MM.1S (cell line): ENCODE measurements around the gene ADAMTS2.

Experiments
- DNase-seq: peaks from one replicate; pipeline ENCODE4 v3.0.0-alpha.2; 2015
- H2AFZ ChIP-seq: fragments of 300-600 bp; sonication (generic); 2 replicates; pipeline ENCODE4 v1.6.0; 2016; ENCODE audit warnings: antibody characterized with exemption, low read length
- H3F3A ChIP-seq: fragments of 300-600 bp; sonication (generic); 2 replicates; pipeline ENCODE4 v1.6.1; 2016; ENCODE audit warnings: mild to moderate bottlenecking, antibody characterized with exemption, low read length, moderate library complexity, mixed read lengths; ENCODE audit not compliant: insufficient read depth
- H3K27ac ChIP-seq: fragments of 300-600 bp; sonication (generic); 2 replicates; pipeline ENCODE4 v1.5.1; 2016; ENCODE audit warnings: mild to moderate bottlenecking, low read length
- H3K27me3 ChIP-seq: fragments of 300-600 bp; sonication (generic); replicated peaks from 2 replicates; pipeline ENCODE4 v1.6.0; 2016; ENCODE audit warnings: low read length; ENCODE audit not compliant: insufficient read depth
- H3K36me3 ChIP-seq: fragments of 300-600 bp; sonication (generic); replicated peaks from 2 replicates; pipeline ENCODE4 v1.6.1; 2016; ENCODE audit warnings: mild to moderate bottlenecking, low read length, mixed read lengths; ENCODE audit not compliant: insufficient read depth
- H3K4me1 ChIP-seq: fragments of 300-600 bp; sonication (generic); 2 replicates; pipeline ENCODE4 v1.6.1; 2016; ENCODE audit warnings: low read length, mixed read lengths
- H3K4me2 ChIP-seq: fragments of 300-600 bp; sonication (generic); 2 replicates; pipeline ENCODE4 v1.6.0; 2016; ENCODE audit warnings: low read depth, low read length
- H3K4me3 ChIP-seq: fragments of 300-600 bp; sonication (generic); 2 replicates; pipeline ENCODE4 v1.5.1; 2016; ENCODE audit warnings: low read length, mixed read lengths
- H3K79me2 ChIP-seq: fragments of 300-600 bp; sonication (generic); 2 replicates; pipeline ENCODE4 v1.6.1; 2016; ENCODE audit warnings: mixed run types, low read length, mixed read lengths
- H3K9ac ChIP-seq: fragments of 300-600 bp; sonication (generic); 2 replicates; pipeline ENCODE4 v1.6.1; 2016; ENCODE audit warnings: low read length, mixed read lengths
- H3K9me2 ChIP-seq: fragments of 300-600 bp; sonication (generic); replicated peaks from 2 replicates; pipeline ENCODE4 v1.6.1; 2016; ENCODE audit warnings: mild to moderate bottlenecking, low read length, mixed read lengths; ENCODE audit not compliant: insufficient read depth
- H3K9me3 ChIP-seq: fragments of 300-600 bp; sonication (generic); replicated peaks from 2 replicates; pipeline ENCODE4 v1.6.1; 2016; ENCODE audit warnings: mild to moderate bottlenecking, low read length, mixed read lengths; ENCODE audit not compliant: insufficient read depth
- H4K20me1 ChIP-seq: fragments of 300-600 bp; sonication (generic); 2 replicates; pipeline ENCODE4 v1.6.1; 2016; ENCODE audit warnings: mild to moderate bottlenecking, low read length, moderate library complexity, mixed read lengths; ENCODE audit not compliant: insufficient read depth
- CTCF ChIP-seq: fragments of 300-600 bp; sonication (generic); IDR thresholded peaks from 2 replicates; pipeline ENCODE4 v1.5.1; 2016; ENCODE audit warnings: antibody characterized with exemption, low read length, mixed read lengths
- EZH2 ChIP-seq: fragments of 300-600 bp; sonication (generic); optimal IDR thresholded peaks from 2 replicates; pipeline ENCODE3; 2017; ENCODE audit warnings: low read depth, mild to moderate bottlenecking, antibody characterized with exemption, low read length, mixed read lengths
- EZH2phosphoT487 ChIP-seq: fragments of 300-600 bp; sonication (generic); IDR thresholded peaks from 2 replicates; pipeline ENCODE4 v1.6.1; 2018; ENCODE audit warnings: antibody characterized with exemption, low read length

The ADAMTS2 gene

GRCh38 chr5:179192185-179192890, 152.9 kb downstream of the ADAMTS2 start:
- Histone ChIP-seq H3K27me3 (peaks cover 15% of the 10 kb centered on the region), H3F3A (no peaks in the 10 kb centered on the region), H3K27ac (no peak overlapping the region), H3K4me1 (no peaks in the 10 kb centered on the region), H3K9me3 (no peaks in the 10 kb centered on the region), H3K79me2 (no peaks in the 10 kb centered on the region), H4K20me1 (no peaks in the 10 kb centered on the region), H3K9me2 (no peaks in the 10 kb centered on the region), H3K4me2 (no peak overlapping the region), H3K9ac (no peak overlapping the region), H2AFZ (no peak overlapping the region), H3K4me3 (no peak overlapping the region), H3K36me3 (no peaks in the 10 kb centered on the region)
- TF ChIP-seq EZH2 (no peak), CTCF (no peak), EZH2phosphoT487 (no peak)
- no peak for DNase-seq

- H3K79me2 ChIP-seq, result no peaks in the 10 kb centered on the region
- no peak for TF ChIP-seq CTCF
- TF ChIP-seq EZH2, result no peak
- H3K36me3 ChIP-seq, result no peaks in the 10 kb centered on the region
- H2AFZ ChIP-seq, result no peak overlapping the region
- H4K20me1 ChIP-seq, result no peaks in the 10 kb centered on the region
- no peak overlapping the region for H3K4me2 ChIP-seq
- peaks cover 9% of the 10 kb centered on the region for H3K27me3 ChIP-seq
- no peaks in the 10 kb centered on the region for H3K9me3 ChIP-seq
- no peaks in the 10 kb centered on the region for H3F3A ChIP-seq
- H3K9me2 ChIP-seq, result no peaks in the 10 kb centered on the region
- no peak for DNase-seq
- no peak overlapping the region for H3K27ac ChIP-seq
- no peak overlapping the region for H3K9ac ChIP-seq
- H3K4me3 ChIP-seq, result no peak overlapping the region
- no peaks in the 10 kb centered on the region for H3K4me1 ChIP-seq
These were observed 153.6 kb downstream of the ADAMTS2 start for GRCh38 chr5:179191506-179192184.

GRCh38 chr5:179190851-179191505, 154.3 kb downstream of the ADAMTS2 start:
- no peak overlapping the region for H3K4me3 ChIP-seq
- H3K79me2 ChIP-seq, result no peaks in the 10 kb centered on the region
- H4K20me1 ChIP-seq, result no peaks in the 10 kb centered on the region
- TF ChIP-seq EZH2phosphoT487 (no peak), EZH2 (no peak), CTCF (no peak)
- no peaks in the 10 kb centered on the region for H3K36me3 ChIP-seq
- no peaks in the 10 kb centered on the region for H3K9me2 ChIP-seq
- H3K27ac ChIP-seq, result no peak overlapping the region
- no peak overlapping the region for H3K9ac ChIP-seq
- no peaks in the 10 kb centered on the region for H3K4me1 ChIP-seq
- H3K27me3 ChIP-seq, result peaks cover 5% of the 10 kb centered on the region
- no peak overlapping the region for H2AFZ ChIP-seq
- no peaks in the 10 kb centered on the region for H3F3A ChIP-seq
- H3K9me3 ChIP-seq, result no peaks in the 10 kb centered on the region
- no peak overlapping the region for H3K4me2 ChIP-seq
- no peak for DNase-seq
